Measurements from ENCODE around the gene GRWD1. TPM values are rescaled to one million over a fixed set of nuclear protein-coding genes. Genes with fewer than 3 reads are reported as not detected.

Gene GRWD1
- total RNA-seq, 1 donor from 2014 or later, result 25.0 TPM

- Mint-ChIP-seq H3K9me3 (ENCODE audit: unreplicated experiment) (peaks cover 6% of the 10 kb centered on the region), H3K36me3 (ENCODE audit: unreplicated experiment) (peaks cover 6% of the 10 kb centered on the region), H3K27me3 (ENCODE audit: unreplicated experiment) (peaks cover 3% of the 10 kb centered on the region), H3K4me1 (ENCODE audit: low read depth, unreplicated experiment) (peaks cover 18% of the 10 kb centered on the region), H3K27ac (ENCODE audit: unreplicated experiment) (no peak overlapping the region), H3K4me3 (ENCODE audit: unreplicated experiment) (no peak overlapping the region)
- DNase-seq, result no peak
- TF ChIP-seq CTCF (IDR thresholded peaks at IDR 0.05; ENCODE audit: partially characterized antibody, unreplicated experiment), result no peak
These were observed 40.6 kb upstream of the GRWD1 start for GRCh38 chr19:48405010-48405659.

GRCh38 chr19:48405850-48406249 is 39.9 kb upstream of the GRWD1 start:
- H3K4me1 Mint-ChIP-seq (ENCODE audit: low read depth, unreplicated experiment), result peaks cover 18% of the 10 kb centered on the region
- H3K27me3 Mint-ChIP-seq (ENCODE audit: unreplicated experiment), result peaks cover 3% of the 10 kb centered on the region
- TF ChIP-seq CTCF (IDR thresholded peaks at IDR 0.05; ENCODE audit: partially characterized antibody, unreplicated experiment), result no peak
- H3K4me3 Mint-ChIP-seq (ENCODE audit: unreplicated experiment), result no peak overlapping the region
- peaks cover 6% of the 10 kb centered on the region for H3K36me3 Mint-ChIP-seq (ENCODE audit: unreplicated experiment)
- no peak overlapping the region for H3K27ac Mint-ChIP-seq (ENCODE audit: unreplicated experiment)
- peaks cover 3% of the 10 kb centered on the region for H3K9me3 Mint-ChIP-seq (ENCODE audit: unreplicated experiment)
- no peak for DNase-seq

GRCh38 chr19:48413879-48414587 is 31.8 kb upstream of the GRWD1 start:
- H3K9me3 Mint-ChIP-seq (ENCODE audit: unreplicated experiment), result no peaks in the 10 kb centered on the region
- no peak for TF ChIP-seq CTCF (IDR thresholded peaks at IDR 0.05; ENCODE audit: partially characterized antibody, unreplicated experiment)
- peaks cover 8% of the 10 kb centered on the region for H3K27me3 Mint-ChIP-seq (ENCODE audit: unreplicated experiment)
- H3K36me3 Mint-ChIP-seq (ENCODE audit: unreplicated experiment), result no peaks in the 10 kb centered on the region
- peaks cover 11% of the 10 kb centered on the region for H3K4me1 Mint-ChIP-seq (ENCODE audit: low read depth, unreplicated experiment)
- no peak overlapping the region for H3K4me3 Mint-ChIP-seq (ENCODE audit: unreplicated experiment)
- DNase-seq, result no peak
- no peak overlapping the region for H3K27ac Mint-ChIP-seq (ENCODE audit: unreplicated experiment)

GRCh38 chr19:48415395-48415794 is 30.4 kb upstream of the GRWD1 start:
- peaks cover 12% of the 10 kb centered on the region for H3K4me1 Mint-ChIP-seq (ENCODE audit: low read depth, unreplicated experiment)
- DNase-seq, result peak; percentile 71
- H3K9me3 Mint-ChIP-seq (ENCODE audit: unreplicated experiment), result no peaks in the 10 kb centered on the region
- H3K27ac Mint-ChIP-seq (ENCODE audit: unreplicated experiment), result no peak overlapping the region
- TF ChIP-seq CTCF (IDR thresholded peaks at IDR 0.05; ENCODE audit: partially characterized antibody, unreplicated experiment), result no peak
- H3K4me3 Mint-ChIP-seq (ENCODE audit: unreplicated experiment), result no peak overlapping the region
- H3K36me3 Mint-ChIP-seq (ENCODE audit: unreplicated experiment), result no peaks in the 10 kb centered on the region
- H3K27me3 Mint-ChIP-seq (ENCODE audit: unreplicated experiment), result peaks cover 8% of the 10 kb centered on the region

GRCh38 chr19:48415806-48416221 is 30.0 kb upstream of the GRWD1 start:
- H3K4me1 Mint-ChIP-seq (ENCODE audit: low read depth, unreplicated experiment), result peaks cover 12% of the 10 kb centered on the region
- no peak for DNase-seq
- no peaks in the 10 kb centered on the region for H3K9me3 Mint-ChIP-seq (ENCODE audit: unreplicated experiment)
- H3K4me3 Mint-ChIP-seq (ENCODE audit: unreplicated experiment), result no peak overlapping the region
- no peak for TF ChIP-seq CTCF (IDR thresholded peaks at IDR 0.05; ENCODE audit: partially characterized antibody, unreplicated experiment)
- H3K36me3 Mint-ChIP-seq (ENCODE audit: unreplicated experiment), result no peaks in the 10 kb centered on the region
- peaks cover 8% of the 10 kb centered on the region for H3K27me3 Mint-ChIP-seq (ENCODE audit: unreplicated experiment)
- no peak overlapping the region for H3K27ac Mint-ChIP-seq (ENCODE audit: unreplicated experiment)

Data from glutamatergic neuron (in vitro differentiated cells).